ENCODE data around the gene C22orf42.

Gene C22orf42

GRCh38 chr22:32158712-32159533 is at the start of gene C22orf42:
Gene C22orf42 (minus strand): TSS chr22:32159303. CDS start chr22:32159215, 88 bp downstream.
- TF ChIP-seq CTCF (IDR thresholded peaks at IDR 0.05) = no peak
- no peak for TF ChIP-seq ZFX (IDR thresholded peaks at IDR 0.05; ENCODE audit: borderline replicate concordance)
- no peak within 1 kb of the TSS for H3K27ac ChIP-seq

GRCh38 chr22:32208681-32209080 is 49.6 kb upstream of the C22orf42 start:
- no peak overlapping the region for H3K27ac ChIP-seq
- no peak for TF ChIP-seq CTCF (IDR thresholded peaks at IDR 0.05)
- no peak for TF ChIP-seq ZFX (IDR thresholded peaks at IDR 0.05; ENCODE audit: borderline replicate concordance)

GRCh38 chr22:32207971-32208480 is 48.9 kb upstream of the C22orf42 start:
- H3K27ac ChIP-seq = no peak overlapping the region
- TF ChIP-seq CTCF (IDR thresholded peaks at IDR 0.05) (no peak), ZFX (IDR thresholded peaks at IDR 0.05; ENCODE audit: borderline replicate concordance) (no peak)

- TF ChIP-seq ZFX (IDR thresholded peaks at IDR 0.05; ENCODE audit: borderline replicate concordance) = no peak
- TF ChIP-seq CTCF (IDR thresholded peaks at IDR 0.05) = peak; percentile 86
- peak overlapping the region; percentile 61 for H3K27ac ChIP-seq
These were observed 48.0 kb upstream of the C22orf42 start for GRCh38 chr22:32206774-32207758.

GRCh38 chr22:32205974-32206773 is 47.1 kb upstream of the C22orf42 start:
- no peak for TF ChIP-seq ZFX (IDR thresholded peaks at IDR 0.05; ENCODE audit: borderline replicate concordance)
- no peak for TF ChIP-seq CTCF (IDR thresholded peaks at IDR 0.05)
- peak overlapping the region; percentile 95 for H3K27ac ChIP-seq

GRCh38 chr22:32204856-32205722 is 46.0 kb upstream of the C22orf42 start, which contains the start of gene RFPL2:
Gene RFPL2 (minus strand): TSS chr22:32205073. CDS start chr22:32202451, 2,622 bp downstream.
- peak within 1 kb of the TSS; percentile 95 for H3K27ac ChIP-seq
- TF ChIP-seq ZFX (IDR thresholded peaks at IDR 0.05; ENCODE audit: borderline replicate concordance) (no peak), CTCF (IDR thresholded peaks at IDR 0.05) (peak; percentile 7; the same call in 1 of the 2 replicates)
